WTC11 (cell line): ENCODE measurements around the gene LASP1. TPM values are rescaled to one million over a fixed set of nuclear protein-coding genes. Genes with fewer than 3 reads are reported as not detected.

Experiments
- ATAC-seq: fragments of 200-7000 bp; cut with Tn5 transposase; 2 replicates; pipeline ENCODE4 v1.10.0; 2021; ENCODE audit warnings: mild to moderate bottlenecking, moderate library complexity
- CTCF ChIA-PET: fragments of 300-600 bp; sonication (Branson Sonifier 250); formaldehyde crosslinking; loops from one replicate; lab custom pipeline; 2021; ENCODE audit warnings: antibody characterized with exemption; lab: Charles Lee
- POLR2A ChIA-PET: fragments of 350-600 bp; sonication (Branson Sonifier 250); formaldehyde crosslinking; loops from one replicate; lab custom pipeline; 2021; ENCODE audit warnings: antibody characterized with exemption; lab: Charles Lee
- DNase-seq: peaks from one replicate; pipeline ENCODE4 v3.0.0; 2021; ENCODE audit warnings: low spot score
- H3K27ac Mint-ChIP-seq: 2 replicates; pipeline ENCODE4 v1.8.0; 2021; ENCODE audit warnings: mixed read lengths
- H3K27me3 Mint-ChIP-seq: 2 replicates; pipeline ENCODE4 v1.8.0; 2021; ENCODE audit warnings: low read depth, mild to moderate bottlenecking, moderate library complexity, mixed read lengths
- H3K36me3 Mint-ChIP-seq: 2 replicates; pipeline ENCODE4 v1.8.0; 2021; ENCODE audit warnings: mixed read lengths
- H3K4me1 Mint-ChIP-seq: 2 replicates; pipeline ENCODE4 v1.8.0; 2022; ENCODE audit warnings: mixed read lengths
- H3K4me3 Mint-ChIP-seq: 2 replicates; pipeline ENCODE4 v1.8.0; 2021; ENCODE audit warnings: mild to moderate bottlenecking, moderate library complexity, mixed read lengths
- H3K9me3 Mint-ChIP-seq: 2 replicates; pipeline ENCODE4 v1.8.0; 2021; ENCODE audit warnings: mixed read lengths
- CREB1 ChIP-seq: sonication (generic); formaldehyde crosslinking; IDR thresholded peaks from 2 replicates; pipeline ENCODE4 v1.8.0; 2023; ENCODE audit warnings: mild to moderate bottlenecking, missing genetic modification reagents
- EMX1 ChIP-seq: fragments of 250-450 bp; sonication (Bioruptor Pico); IDR thresholded peaks from 2 replicates; pipeline ENCODE4 v1.8.0; 2021; ENCODE audit warnings: mild to moderate bottlenecking
- ETV6 ChIP-seq: sonication (generic); formaldehyde crosslinking; IDR thresholded peaks from 2 replicates; pipeline ENCODE4 v1.8.1; 2022; ENCODE audit warnings: mild to moderate bottlenecking, missing genetic modification reagents
- JAZF1 ChIP-seq: fragments of 250-450 bp; sonication (Bioruptor Pico); IDR thresholded peaks from 2 replicates; pipeline ENCODE4 v1.9.0; 2021; ENCODE audit warnings: moderate library complexity, mild to moderate bottlenecking, inconsistent platforms
- OVOL2 ChIP-seq: fragments of 250-450 bp; sonication (Bioruptor Pico); IDR thresholded peaks from 2 replicates; pipeline ENCODE4 v1.9.0; 2021; ENCODE audit warnings: mild to moderate bottlenecking, borderline replicate concordance
- RORB ChIP-seq: fragments of 250-450 bp; sonication (Bioruptor Pico); IDR thresholded peaks from 2 replicates; pipeline ENCODE4 v1.9.0; 2021; ENCODE audit warnings: mild to moderate bottlenecking
- SOX15 ChIP-seq: fragments of 250-450 bp; sonication (Bioruptor Pico); IDR thresholded peaks from 2 replicates; pipeline ENCODE4 v1.9.0; 2021; ENCODE audit warnings: mild to moderate bottlenecking
- SP1 ChIP-seq: sonication (generic); formaldehyde crosslinking; conservative IDR thresholded peaks from 2 replicates; pipeline ENCODE4 v1.8.1; 2022; ENCODE audit warnings: missing genetic modification reagents
- TP53 ChIP-seq: sonication (generic); formaldehyde crosslinking; IDR thresholded peaks from 2 replicates; pipeline ENCODE4 v1.8.1; 2023; ENCODE audit warnings: mild to moderate bottlenecking, missing genetic modification reagents
- ZNF138 ChIP-seq: sonication (generic); formaldehyde crosslinking; conservative IDR thresholded peaks from 2 replicates; pipeline ENCODE4 v1.8.1; 2022; ENCODE audit warnings: mild to moderate bottlenecking, moderate library complexity, missing genetic modification reagents
- ZNF423 ChIP-seq: fragments of 250-450 bp; sonication (Bioruptor Pico); IDR thresholded peaks from 2 replicates; pipeline ENCODE4 v2.1.2; 2022; ENCODE audit warnings: mild to moderate bottlenecking, moderate library complexity
- total RNA-seq: library from RNA; stranded (reverse); gene quantifications from 3 replicates; pipeline ENCODE4 v1.2.3, GENCODE V29; 2021
- TF ChIP-seq, protein P1 (sequence below): sonication (generic); formaldehyde crosslinking; IDR thresholded peaks from 2 replicates; pipeline ENCODE4 v1.8.0; 2023; ENCODE audit warnings: mild to moderate bottlenecking, missing genetic modification reagents
- TF ChIP-seq, protein P2 (sequence below): sonication (generic); formaldehyde crosslinking; IDR thresholded peaks from 2 replicates; pipeline ENCODE4 v1.8.1; 2023; ENCODE audit warnings: mild to moderate bottlenecking, missing genetic modification reagents, borderline replicate concordance
- TF ChIP-seq, protein P3 (sequence below): fragments of 250-450 bp; sonication (Bioruptor Pico); IDR thresholded peaks from 2 replicates; pipeline ENCODE4 v1.9.0; 2021; ENCODE audit warnings: mild to moderate bottlenecking, borderline replicate concordance
- TF ChIP-seq, protein P4 (sequence below): fragments of 250-450 bp; sonication (Bioruptor Pico); IDR thresholded peaks from 2 replicates; pipeline ENCODE4 v2.1.2; 2022; ENCODE audit warnings: mild to moderate bottlenecking, moderate library complexity
- TF ChIP-seq, protein P5 (sequence below): fragments of 250-450 bp; sonication (Bioruptor Pico); IDR thresholded peaks from 2 replicates; pipeline ENCODE4 v1.9.0; 2021; ENCODE audit warnings: mild to moderate bottlenecking
- TF ChIP-seq, protein P6 (sequence below): sonication (generic); formaldehyde crosslinking; IDR thresholded peaks from 2 replicates; pipeline ENCODE4 v1.8.1; 2023; ENCODE audit warnings: mild to moderate bottlenecking, moderate library complexity, missing genetic modification reagents

The LASP1 gene
- total RNA-seq, 1 experiment from 2014 or later = 139 TPM

DNA sequence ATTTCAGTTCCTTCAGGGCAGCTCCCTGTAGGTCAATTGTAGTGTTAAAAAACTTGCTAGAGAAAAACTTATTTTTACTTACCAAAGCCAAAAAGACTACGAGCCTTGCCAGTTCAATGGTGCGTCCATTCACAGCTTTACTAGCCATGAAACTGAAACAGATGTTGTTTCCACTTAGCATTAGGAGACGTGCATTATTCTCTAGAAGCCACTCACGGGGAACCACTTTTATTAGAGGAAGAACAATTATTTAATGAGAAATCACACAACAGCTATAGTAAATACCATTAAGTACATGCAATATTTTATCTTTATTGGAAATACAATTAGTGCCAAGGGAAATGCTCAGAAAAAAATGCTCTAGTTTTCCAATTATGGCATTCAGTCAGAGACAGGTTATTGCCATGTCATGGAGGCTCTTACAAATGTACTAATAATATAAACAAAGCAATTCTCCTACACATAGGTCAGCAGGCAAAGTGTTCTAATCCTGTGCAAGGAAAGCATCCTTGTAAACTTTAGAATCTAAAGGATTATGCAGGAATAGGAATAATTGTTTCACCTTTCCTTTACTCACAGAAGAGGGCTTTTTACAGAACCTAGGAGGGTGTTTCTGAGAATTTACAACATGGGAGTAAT is 73.0 kb downstream of the LASP1 start:
- POLR2A ChIA-PET = no interaction called here
- H3K36me3 Mint-ChIP-seq = no peaks in the 10 kb centered on the region
- no peaks in the 10 kb centered on the region for H3K9me3 Mint-ChIP-seq
- no peak for TF ChIP-seq RORB (CRISPR knock-in tag)
- no peak for TF ChIP-seq ZNF423 (CRISPR knock-in tag)
- TF ChIP-seq, protein P1, sequence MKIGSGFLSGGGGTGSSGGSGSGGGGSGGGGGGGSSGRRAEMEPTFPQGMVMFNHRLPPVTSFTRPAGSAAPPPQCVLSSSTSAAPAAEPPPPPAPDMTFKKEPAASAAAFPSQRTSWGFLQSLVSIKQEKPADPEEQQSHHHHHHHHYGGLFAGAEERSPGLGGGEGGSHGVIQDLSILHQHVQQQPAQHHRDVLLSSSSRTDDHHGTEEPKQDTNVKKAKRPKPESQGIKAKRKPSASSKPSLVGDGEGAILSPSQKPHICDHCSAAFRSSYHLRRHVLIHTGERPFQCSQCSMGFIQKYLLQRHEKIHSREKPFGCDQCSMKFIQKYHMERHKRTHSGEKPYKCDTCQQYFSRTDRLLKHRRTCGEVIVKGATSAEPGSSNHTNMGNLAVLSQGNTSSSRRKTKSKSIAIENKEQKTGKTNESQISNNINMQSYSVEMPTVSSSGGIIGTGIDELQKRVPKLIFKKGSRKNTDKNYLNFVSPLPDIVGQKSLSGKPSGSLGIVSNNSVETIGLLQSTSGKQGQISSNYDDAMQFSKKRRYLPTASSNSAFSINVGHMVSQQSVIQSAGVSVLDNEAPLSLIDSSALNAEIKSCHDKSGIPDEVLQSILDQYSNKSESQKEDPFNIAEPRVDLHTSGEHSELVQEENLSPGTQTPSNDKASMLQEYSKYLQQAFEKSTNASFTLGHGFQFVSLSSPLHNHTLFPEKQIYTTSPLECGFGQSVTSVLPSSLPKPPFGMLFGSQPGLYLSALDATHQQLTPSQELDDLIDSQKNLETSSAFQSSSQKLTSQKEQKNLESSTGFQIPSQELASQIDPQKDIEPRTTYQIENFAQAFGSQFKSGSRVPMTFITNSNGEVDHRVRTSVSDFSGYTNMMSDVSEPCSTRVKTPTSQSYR (CRISPR knock-in tag) = no peak
- no peak for TF ChIP-seq JAZF1 (CRISPR knock-in tag)
- TF ChIP-seq, protein P2, sequence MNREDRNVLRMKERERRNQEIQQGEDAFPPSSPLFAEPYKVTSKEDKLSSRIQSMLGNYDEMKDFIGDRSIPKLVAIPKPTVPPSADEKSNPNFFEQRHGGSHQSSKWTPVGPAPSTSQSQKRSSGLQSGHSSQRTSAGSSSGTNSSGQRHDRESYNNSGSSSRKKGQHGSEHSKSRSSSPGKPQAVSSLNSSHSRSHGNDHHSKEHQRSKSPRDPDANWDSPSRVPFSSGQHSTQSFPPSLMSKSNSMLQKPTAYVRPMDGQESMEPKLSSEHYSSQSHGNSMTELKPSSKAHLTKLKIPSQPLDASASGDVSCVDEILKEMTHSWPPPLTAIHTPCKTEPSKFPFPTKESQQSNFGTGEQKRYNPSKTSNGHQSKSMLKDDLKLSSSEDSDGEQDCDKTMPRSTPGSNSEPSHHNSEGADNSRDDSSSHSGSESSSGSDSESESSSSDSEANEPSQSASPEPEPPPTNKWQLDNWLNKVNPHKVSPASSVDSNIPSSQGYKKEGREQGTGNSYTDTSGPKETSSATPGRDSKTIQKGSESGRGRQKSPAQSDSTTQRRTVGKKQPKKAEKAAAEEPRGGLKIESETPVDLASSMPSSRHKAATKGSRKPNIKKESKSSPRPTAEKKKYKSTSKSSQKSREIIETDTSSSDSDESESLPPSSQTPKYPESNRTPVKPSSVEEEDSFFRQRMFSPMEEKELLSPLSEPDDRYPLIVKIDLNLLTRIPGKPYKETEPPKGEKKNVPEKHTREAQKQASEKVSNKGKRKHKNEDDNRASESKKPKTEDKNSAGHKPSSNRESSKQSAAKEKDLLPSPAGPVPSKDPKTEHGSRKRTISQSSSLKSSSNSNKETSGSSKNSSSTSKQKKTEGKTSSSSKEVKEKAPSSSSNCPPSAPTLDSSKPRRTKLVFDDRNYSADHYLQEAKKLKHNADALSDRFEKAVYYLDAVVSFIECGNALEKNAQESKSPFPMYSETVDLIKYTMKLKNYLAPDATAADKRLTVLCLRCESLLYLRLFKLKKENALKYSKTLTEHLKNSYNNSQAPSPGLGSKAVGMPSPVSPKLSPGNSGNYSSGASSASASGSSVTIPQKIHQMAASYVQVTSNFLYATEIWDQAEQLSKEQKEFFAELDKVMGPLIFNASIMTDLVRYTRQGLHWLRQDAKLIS (CRISPR knock-in tag) = no peak
- TF ChIP-seq, protein P3, sequence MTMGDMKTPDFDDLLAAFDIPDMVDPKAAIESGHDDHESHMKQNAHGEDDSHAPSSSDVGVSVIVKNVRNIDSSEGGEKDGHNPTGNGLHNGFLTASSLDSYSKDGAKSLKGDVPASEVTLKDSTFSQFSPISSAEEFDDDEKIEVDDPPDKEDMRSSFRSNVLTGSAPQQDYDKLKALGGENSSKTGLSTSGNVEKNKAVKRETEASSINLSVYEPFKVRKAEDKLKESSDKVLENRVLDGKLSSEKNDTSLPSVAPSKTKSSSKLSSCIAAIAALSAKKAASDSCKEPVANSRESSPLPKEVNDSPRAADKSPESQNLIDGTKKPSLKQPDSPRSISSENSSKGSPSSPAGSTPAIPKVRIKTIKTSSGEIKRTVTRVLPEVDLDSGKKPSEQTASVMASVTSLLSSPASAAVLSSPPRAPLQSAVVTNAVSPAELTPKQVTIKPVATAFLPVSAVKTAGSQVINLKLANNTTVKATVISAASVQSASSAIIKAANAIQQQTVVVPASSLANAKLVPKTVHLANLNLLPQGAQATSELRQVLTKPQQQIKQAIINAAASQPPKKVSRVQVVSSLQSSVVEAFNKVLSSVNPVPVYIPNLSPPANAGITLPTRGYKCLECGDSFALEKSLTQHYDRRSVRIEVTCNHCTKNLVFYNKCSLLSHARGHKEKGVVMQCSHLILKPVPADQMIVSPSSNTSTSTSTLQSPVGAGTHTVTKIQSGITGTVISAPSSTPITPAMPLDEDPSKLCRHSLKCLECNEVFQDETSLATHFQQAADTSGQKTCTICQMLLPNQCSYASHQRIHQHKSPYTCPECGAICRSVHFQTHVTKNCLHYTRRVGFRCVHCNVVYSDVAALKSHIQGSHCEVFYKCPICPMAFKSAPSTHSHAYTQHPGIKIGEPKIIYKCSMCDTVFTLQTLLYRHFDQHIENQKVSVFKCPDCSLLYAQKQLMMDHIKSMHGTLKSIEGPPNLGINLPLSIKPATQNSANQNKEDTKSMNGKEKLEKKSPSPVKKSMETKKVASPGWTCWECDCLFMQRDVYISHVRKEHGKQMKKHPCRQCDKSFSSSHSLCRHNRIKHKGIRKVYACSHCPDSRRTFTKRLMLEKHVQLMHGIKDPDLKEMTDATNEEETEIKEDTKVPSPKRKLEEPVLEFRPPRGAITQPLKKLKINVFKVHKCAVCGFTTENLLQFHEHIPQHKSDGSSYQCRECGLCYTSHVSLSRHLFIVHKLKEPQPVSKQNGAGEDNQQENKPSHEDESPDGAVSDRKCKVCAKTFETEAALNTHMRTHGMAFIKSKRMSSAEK (CRISPR knock-in tag) = no peak
- no peak for TF ChIP-seq TP53
- TF ChIP-seq, protein P4, sequence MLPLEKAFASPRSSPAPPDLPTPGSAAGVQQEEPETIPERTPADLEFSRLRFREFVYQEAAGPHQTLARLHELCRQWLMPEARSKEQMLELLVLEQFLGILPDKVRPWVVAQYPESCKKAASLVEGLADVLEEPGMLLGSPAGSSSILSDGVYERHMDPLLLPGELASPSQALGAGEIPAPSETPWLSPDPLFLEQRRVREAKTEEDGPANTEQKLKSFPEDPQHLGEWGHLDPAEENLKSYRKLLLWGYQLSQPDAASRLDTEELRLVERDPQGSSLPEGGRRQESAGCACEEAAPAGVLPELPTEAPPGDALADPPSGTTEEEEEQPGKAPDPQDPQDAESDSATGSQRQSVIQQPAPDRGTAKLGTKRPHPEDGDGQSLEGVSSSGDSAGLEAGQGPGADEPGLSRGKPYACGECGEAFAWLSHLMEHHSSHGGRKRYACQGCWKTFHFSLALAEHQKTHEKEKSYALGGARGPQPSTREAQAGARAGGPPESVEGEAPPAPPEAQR (CRISPR knock-in tag) = no peak
- TF ChIP-seq, protein P5, sequence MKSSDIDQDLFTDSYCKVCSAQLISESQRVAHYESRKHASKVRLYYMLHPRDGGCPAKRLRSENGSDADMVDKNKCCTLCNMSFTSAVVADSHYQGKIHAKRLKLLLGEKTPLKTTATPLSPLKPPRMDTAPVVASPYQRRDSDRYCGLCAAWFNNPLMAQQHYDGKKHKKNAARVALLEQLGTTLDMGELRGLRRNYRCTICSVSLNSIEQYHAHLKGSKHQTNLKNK (CRISPR knock-in tag) = no peak
- TF ChIP-seq OVOL2 (CRISPR knock-in tag) = no peak
- TF ChIP-seq SOX15 = no peak
- TF ChIP-seq, protein P6, sequence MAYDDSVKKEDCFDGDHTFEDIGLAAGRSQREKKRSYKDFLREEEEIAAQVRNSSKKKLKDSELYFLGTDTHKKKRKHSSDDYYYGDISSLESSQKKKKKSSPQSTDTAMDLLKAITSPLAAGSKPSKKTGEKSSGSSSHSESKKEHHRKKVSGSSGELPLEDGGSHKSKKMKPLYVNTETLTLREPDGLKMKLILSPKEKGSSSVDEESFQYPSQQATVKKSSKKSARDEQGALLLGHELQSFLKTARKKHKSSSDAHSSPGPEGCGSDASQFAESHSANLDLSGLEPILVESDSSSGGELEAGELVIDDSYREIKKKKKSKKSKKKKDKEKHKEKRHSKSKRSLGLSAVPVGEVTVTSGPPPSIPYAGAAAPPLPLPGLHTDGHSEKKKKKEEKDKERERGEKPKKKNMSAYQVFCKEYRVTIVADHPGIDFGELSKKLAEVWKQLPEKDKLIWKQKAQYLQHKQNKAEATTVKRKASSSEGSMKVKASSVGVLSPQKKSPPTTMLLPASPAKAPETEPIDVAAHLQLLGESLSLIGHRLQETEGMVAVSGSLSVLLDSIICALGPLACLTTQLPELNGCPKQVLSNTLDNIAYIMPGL (CRISPR knock-in tag) = no peak
- no peak for TF ChIP-seq ZNF138 (CRISPR knock-in tag)
- no peak for TF ChIP-seq EMX1 (CRISPR knock-in tag)
- TF ChIP-seq SP1 (CRISPR knock-in tag) = no peak
- TF ChIP-seq ETV6 (CRISPR knock-in tag) = no peak
- no peak for TF ChIP-seq CREB1 (CRISPR knock-in tag)
- CTCF ChIA-PET = interaction anchor here (0.5 to 2.2 kb wide), 2 partner anchors 40 to 44 kb away, joined by 3 to 7 read pairs; no protein-coding TSS in a partner anchor
- no peak overlapping the region for H3K4me3 Mint-ChIP-seq
- peaks cover 7% of the 10 kb centered on the region for H3K4me1 Mint-ChIP-seq
- DNase-seq (no peak), ATAC-seq (no peak)
- H3K27ac Mint-ChIP-seq = no peak overlapping the region
- no peaks in the 10 kb centered on the region for H3K27me3 Mint-ChIP-seq
